ENCODE measurements around the gene HIBCH. TPM values are rescaled to one million over a fixed set of nuclear protein-coding genes. Genes with fewer than 3 reads are reported as not detected.

HIBCH gene
- total and polyA plus RNA-seq, 7 donors, result 17.3 to 39.0 (median 22.3) TPM

- Histone ChIP-seq H3K4me3 (no peak overlapping the region), H3K9me3 (no peaks in the 10 kb centered on the region), H3K36me3 (ENCODE audit: insufficient read depth in 1 of 2, low read depth in 1 of 2) (no peaks in the 10 kb centered on the region), H3K27ac (no peak overlapping the region), H3K27me3 (ENCODE audit: insufficient read depth in 3 of 3, low read length in 2 of 3) (no peaks in the 10 kb centered on the region), H3K4me1 (no peaks in the 10 kb centered on the region)
- TF ChIP-seq CTCF (IDR thresholded peaks at IDR 0.05), result no peak
- ATAC-seq (no peak), DNase-seq (no peak)
- intact Hi-C loops (cut with DNase I), result no loop called here
- WGBS, 3 donors, result 48 to 52% (median 50%) methylated on average over 5 of the region's 5 CpGs
Measured at GRCh38 chr2:190169221-190170072, 150.2 kb downstream of the HIBCH start.

GRCh38 chr2:190167702-190168101, 151.9 kb downstream of the HIBCH start:
- 93 to 96% (median 94%) methylated on average over 5 of the region's 5 CpGs for WGBS, 3 donors
- Histone ChIP-seq H3K4me3 (no peak overlapping the region), H3K9me3 (no peaks in the 10 kb centered on the region), H3K27me3 (ENCODE audit: insufficient read depth in 3 of 3, low read length in 2 of 3) (no peaks in the 10 kb centered on the region), H3K36me3 (ENCODE audit: insufficient read depth in 1 of 2, low read depth in 1 of 2) (no peaks in the 10 kb centered on the region), H3K27ac (no peak overlapping the region), H3K4me1 (no peaks in the 10 kb centered on the region)
- DNase-seq, result no peak
- no peak for ATAC-seq
- intact Hi-C loops (cut with DNase I), result no loop called here
- TF ChIP-seq CTCF (IDR thresholded peaks at IDR 0.05), result no peak

GRCh38 chr2:190165491-190165890, 154.1 kb downstream of the HIBCH start:
- WGBS, 3 donors, result 94 to 97% (median 97%) methylated on average over 1 of the region's 1 CpG
- Histone ChIP-seq H3K4me1 (no peaks in the 10 kb centered on the region), H3K4me3 (no peak overlapping the region), H3K36me3 (ENCODE audit: insufficient read depth in 1 of 2, low read depth in 1 of 2) (no peaks in the 10 kb centered on the region), H3K27me3 (ENCODE audit: insufficient read depth in 3 of 3, low read length in 2 of 3) (no peaks in the 10 kb centered on the region), H3K27ac (no peak overlapping the region), H3K9me3 (no peaks in the 10 kb centered on the region)
- ATAC-seq, result no peak
- intact Hi-C loops (cut with DNase I), result no loop called here
- no peak for TF ChIP-seq CTCF (IDR thresholded peaks at IDR 0.05)
- DNase-seq, result no peak

- Histone ChIP-seq H3K27ac (no peak overlapping the region), H3K36me3 (ENCODE audit: insufficient read depth in 1 of 2, low read depth in 1 of 2) (no peaks in the 10 kb centered on the region), H3K4me3 (no peak overlapping the region), H3K9me3 (no peaks in the 10 kb centered on the region), H3K4me1 (no peaks in the 10 kb centered on the region), H3K27me3 (ENCODE audit: insufficient read depth in 3 of 3, low read length in 2 of 3) (no peaks in the 10 kb centered on the region)
- DNase-seq (no peak), ATAC-seq (no peak)
- 98 to 99% (median 98%) methylated on average over 7 to 11 of the region's 11 CpGs for WGBS, 3 donors
- no peak for TF ChIP-seq CTCF (IDR thresholded peaks at IDR 0.05)
- intact Hi-C loops (cut with DNase I), result no loop called here
Measured at GRCh38 chr2:190162851-190163250, 156.8 kb downstream of the HIBCH start.
